GM12891 (cell line): ENCODE data around the gene SLC5A9.

Experiments
- PAX5 ChIP-seq: IDR thresholded peaks from 2 replicates; pipeline ENCODE4 v1.6.1; 2011; ENCODE audit warnings: low read length, moderate library complexity, mild to moderate bottlenecking; ENCODE audit not compliant: insufficient read depth, severe bottlenecking
- POLR2A ChIP-seq: IDR thresholded peaks from 2 replicates; pipeline ENCODE4 v1.6.1; 2011; ENCODE audit warnings: low read depth, low read length, control low read depth
- POLR2AphosphoS5 ChIP-seq: IDR thresholded peaks from 2 replicates; pipeline ENCODE4 v1.6.1; 2011; ENCODE audit warnings: low read depth, low read length, control low read depth
- POU2F2 ChIP-seq: IDR thresholded peaks from 2 replicates; pipeline ENCODE4 v1.6.1; 2011; ENCODE audit warnings: low read depth, mild to moderate bottlenecking, control low read depth, low read length, moderate library complexity
- SPI1 ChIP-seq: IDR thresholded peaks from 2 replicates; pipeline ENCODE4 v1.6.1; 2011; ENCODE audit warnings: low read depth, low read length, control low read depth
- TAF1 ChIP-seq: IDR thresholded peaks from 2 replicates; pipeline ENCODE4 v1.6.1; 2011; ENCODE audit warnings: low read depth, low read length, control low read depth

- TF ChIP-seq POLR2A (no peak), POLR2AphosphoS5 (no peak), TAF1 (no peak), SPI1 (no peak), PAX5 (no peak), POU2F2 (no peak)
Measured at GRCh38 chr1:48230236-48230635, 7.7 kb downstream of the SLC5A9 start.
